ENCODE results near the gene CELA2A.
"Not testable (repeated sequence)": the region's sequence is repeated elsewhere in the genome, so short reads cannot be mapped to it uniquely, and the experiment has no call there.

The CELA2A gene

GRCh38 chr1:15455522-15455921 is 1.0 kb upstream of the CELA2A start:
- no peak for TF ChIP-seq CTCF (IDR thresholded peaks at IDR 0.05; ENCODE audit: extremely low read depth, insufficient read depth, missing control alignments)
- no peak for DNase-seq (ENCODE audit: low spot score)
- in situ Hi-C loops (cut with MboI; ENCODE audit: low pct_unique_long_range_greater_than_20kb, low sequenced_read_pairs, unreplicated experiment), result no loop called here

- TF ChIP-seq CTCF (IDR thresholded peaks at IDR 0.05; ENCODE audit: extremely low read depth, insufficient read depth, missing control alignments), result no peak
- DNase-seq (ENCODE audit: low spot score), result no peak
- in situ Hi-C loops (cut with MboI; ENCODE audit: low pct_unique_long_range_greater_than_20kb, low sequenced_read_pairs, unreplicated experiment), result no loop called here
Observed at GRCh38 chr1:15457585-15457984, 1.1 kb downstream of the CELA2A start.

GRCh38 chr1:15458388-15458787 is 1.9 kb downstream of the CELA2A start:
- DNase-seq (ENCODE audit: low spot score); in situ Hi-C loops (cut with MboI; ENCODE audit: low pct_unique_long_range_greater_than_20kb, low sequenced_read_pairs, unreplicated experiment): not testable (repeated sequence)

GRCh38 chr1:15459771-15460707 is 3.5 kb downstream of the CELA2A start:
- no peak for TF ChIP-seq CTCF (IDR thresholded peaks at IDR 0.05; ENCODE audit: extremely low read depth, insufficient read depth, missing control alignments)
- in situ Hi-C loops (cut with MboI; ENCODE audit: low pct_unique_long_range_greater_than_20kb, low sequenced_read_pairs, unreplicated experiment), result no loop called here
- DNase-seq (ENCODE audit: low spot score), result no peak

- in situ Hi-C loops (cut with MboI; ENCODE audit: low pct_unique_long_range_greater_than_20kb, low sequenced_read_pairs, unreplicated experiment), result no loop called here
- no peak for DNase-seq (ENCODE audit: low spot score)
- TF ChIP-seq CTCF (IDR thresholded peaks at IDR 0.05; ENCODE audit: extremely low read depth, insufficient read depth, missing control alignments), result no peak
Observed at GRCh38 chr1:15460708-15461095, 4.2 kb downstream of the CELA2A start.

GRCh38 chr1:15463064-15463800 is 6.7 kb downstream of the CELA2A start:
- DNase-seq (ENCODE audit: low spot score); in situ Hi-C loops (cut with MboI; ENCODE audit: low pct_unique_long_range_greater_than_20kb, low sequenced_read_pairs, unreplicated experiment): not testable (repeated sequence)

GRCh38 chr1:15463926-15464322 is 7.4 kb downstream of the CELA2A start:
- DNase-seq (ENCODE audit: low spot score); in situ Hi-C loops (cut with MboI; ENCODE audit: low pct_unique_long_range_greater_than_20kb, low sequenced_read_pairs, unreplicated experiment): not testable (repeated sequence)

- no peak for TF ChIP-seq CTCF (IDR thresholded peaks at IDR 0.05; ENCODE audit: extremely low read depth, insufficient read depth, missing control alignments)
- in situ Hi-C loops (cut with MboI; ENCODE audit: low pct_unique_long_range_greater_than_20kb, low sequenced_read_pairs, unreplicated experiment), result no loop called here
- DNase-seq (ENCODE audit: low spot score), result no peak
Observed at GRCh38 chr1:15465674-15466073, 9.1 kb downstream of the CELA2A start.

GRCh38 chr1:15466955-15467625 is 10.6 kb downstream of the CELA2A start:
- in situ Hi-C loops (cut with MboI; ENCODE audit: low pct_unique_long_range_greater_than_20kb, low sequenced_read_pairs, unreplicated experiment); DNase-seq (ENCODE audit: low spot score): not testable (repeated sequence)
